OCI-LY3 (cell line): ENCODE data around the gene TESK2.
A peak's percentile ranks its signal among the peaks of the same experiment; 100 is the strongest.

ENCODE experiments used
- H2AFZ ChIP-seq: fragments of 200-600, 300-600 bp; shearing (Covaris generic); 2 replicates; pipeline ENCODE4 v1.6.0; 2014; ENCODE audit warnings: antibody characterized with exemption, low read depth, low read length
- H3K27ac ChIP-seq: fragments of 200-600, 300-600 bp; sonication (generic); 2 replicates; pipeline ENCODE4 v1.5.1; 2014; ENCODE audit warnings: mild to moderate bottlenecking, low read length, moderate library complexity, mixed read lengths
- H3K27me3 ChIP-seq: fragments of 200-600, 300-600 bp; sonication (generic); 2 replicates; pipeline ENCODE4 v1.6.1; 2014; ENCODE audit warnings: low read depth, low read length, mixed read lengths
- H3K36me3 ChIP-seq: fragments of 200-600, 300-600 bp; sonication (generic); replicated peaks from 2 replicates; pipeline ENCODE3; 2014; ENCODE audit warnings: low read depth, low read length, mixed read lengths
- H3K4me1 ChIP-seq: fragments of 300-600, 200-600 bp; sonication (generic); 2 replicates; pipeline ENCODE4 v1.6.1; 2014; ENCODE audit warnings: low read length, mixed read lengths
- H3K4me2 ChIP-seq: fragments of 200-600, 300-600 bp; sonication (generic); 2 replicates; pipeline ENCODE4 v1.6.1; 2014; ENCODE audit warnings: low read length, mixed read lengths
- H3K4me3 ChIP-seq: fragments of 300-600, 200-600 bp; sonication (generic); 2 replicates; pipeline ENCODE4 v1.5.1; 2014; ENCODE audit warnings: antibody characterized with exemption, mild to moderate bottlenecking, low read length, moderate library complexity
- H3K79me2 ChIP-seq: fragments of 300-600, 200-600 bp; shearing (Covaris generic); 2 replicates; pipeline ENCODE4 v1.6.1; 2014; ENCODE audit warnings: mild to moderate bottlenecking, low read length, mixed read lengths
- H3K9ac ChIP-seq: fragments of 300-600, 200-600 bp; shearing (Covaris generic); 2 replicates; pipeline ENCODE4 v1.6.0; 2014; ENCODE audit warnings: mild to moderate bottlenecking, low read length, moderate library complexity
- H3K9me3 ChIP-seq: fragments of 200-600, 300-600 bp; shearing (Covaris generic); 2 replicates; pipeline ENCODE4 v1.6.1; 2014; ENCODE audit warnings: low read length, mixed read lengths; ENCODE audit not compliant: insufficient read depth
- H4K20me1 ChIP-seq: fragments of 200-600, 300-600 bp; sonication (generic); 2 replicates; pipeline ENCODE4 v1.6.1; 2016; ENCODE audit warnings: low read length, mixed read lengths; ENCODE audit not compliant: insufficient read depth
- EZH2phosphoT487 ChIP-seq: fragments of 200-600 bp; shearing (Covaris generic); IDR thresholded peaks from 2 replicates; pipeline ENCODE4 v1.6.1; 2018; ENCODE audit warnings: antibody characterized with exemption, mixed run types, low read depth
- TF ChIP-seq, protein P1 (sequence below): fragments of 200-600, 300-600 bp; sonication (generic); IDR thresholded peaks from 2 replicates; pipeline ENCODE4 v1.5.1; 2014; ENCODE audit warnings: antibody characterized with exemption, low read length, low read depth

Gene TESK2

DNA sequence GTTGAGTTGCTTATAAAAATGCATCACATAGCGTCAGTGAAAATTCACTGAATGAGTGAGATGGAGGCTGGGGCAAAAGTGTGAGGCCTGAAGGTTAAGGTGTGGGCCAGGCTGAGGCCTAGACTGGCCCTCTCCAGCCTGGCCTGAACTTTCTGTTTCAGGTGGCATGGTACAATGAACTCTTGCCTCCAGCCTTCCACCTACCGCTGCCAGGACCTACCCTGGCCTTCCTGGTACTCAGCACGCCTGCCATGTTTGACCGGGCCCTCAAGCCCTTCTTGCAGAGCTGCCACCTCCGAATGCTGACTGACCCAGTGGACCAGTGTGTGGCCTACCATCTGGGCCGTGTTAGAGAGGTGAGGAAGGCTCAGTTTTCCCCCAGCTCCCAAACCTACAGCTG lies 16.2 kb upstream of the TESK2 start:
- Histone ChIP-seq H4K20me1 (no peaks in the 10 kb centered on the region), H3K9me3 (no peaks in the 10 kb centered on the region), H3K36me3 (peaks cover 15% of the 10 kb centered on the region), H3K4me3 (no peak overlapping the region), H3K4me1 (peaks cover 4% of the 10 kb centered on the region), H3K27ac (no peak overlapping the region), H3K9ac (no peak overlapping the region), H3K27me3 (no peaks in the 10 kb centered on the region), H2AFZ (no peak overlapping the region), H3K79me2 (no peaks in the 10 kb centered on the region), H3K4me2 (no peak overlapping the region)
- TF ChIP-seq, protein P1, sequence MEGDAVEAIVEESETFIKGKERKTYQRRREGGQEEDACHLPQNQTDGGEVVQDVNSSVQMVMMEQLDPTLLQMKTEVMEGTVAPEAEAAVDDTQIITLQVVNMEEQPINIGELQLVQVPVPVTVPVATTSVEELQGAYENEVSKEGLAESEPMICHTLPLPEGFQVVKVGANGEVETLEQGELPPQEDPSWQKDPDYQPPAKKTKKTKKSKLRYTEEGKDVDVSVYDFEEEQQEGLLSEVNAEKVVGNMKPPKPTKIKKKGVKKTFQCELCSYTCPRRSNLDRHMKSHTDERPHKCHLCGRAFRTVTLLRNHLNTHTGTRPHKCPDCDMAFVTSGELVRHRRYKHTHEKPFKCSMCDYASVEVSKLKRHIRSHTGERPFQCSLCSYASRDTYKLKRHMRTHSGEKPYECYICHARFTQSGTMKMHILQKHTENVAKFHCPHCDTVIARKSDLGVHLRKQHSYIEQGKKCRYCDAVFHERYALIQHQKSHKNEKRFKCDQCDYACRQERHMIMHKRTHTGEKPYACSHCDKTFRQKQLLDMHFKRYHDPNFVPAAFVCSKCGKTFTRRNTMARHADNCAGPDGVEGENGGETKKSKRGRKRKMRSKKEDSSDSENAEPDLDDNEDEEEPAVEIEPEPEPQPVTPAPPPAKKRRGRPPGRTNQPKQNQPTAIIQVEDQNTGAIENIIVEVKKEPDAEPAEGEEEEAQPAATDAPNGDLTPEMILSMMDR, result no peak
- TF ChIP-seq EZH2phosphoT487, result no peak

DNA sequence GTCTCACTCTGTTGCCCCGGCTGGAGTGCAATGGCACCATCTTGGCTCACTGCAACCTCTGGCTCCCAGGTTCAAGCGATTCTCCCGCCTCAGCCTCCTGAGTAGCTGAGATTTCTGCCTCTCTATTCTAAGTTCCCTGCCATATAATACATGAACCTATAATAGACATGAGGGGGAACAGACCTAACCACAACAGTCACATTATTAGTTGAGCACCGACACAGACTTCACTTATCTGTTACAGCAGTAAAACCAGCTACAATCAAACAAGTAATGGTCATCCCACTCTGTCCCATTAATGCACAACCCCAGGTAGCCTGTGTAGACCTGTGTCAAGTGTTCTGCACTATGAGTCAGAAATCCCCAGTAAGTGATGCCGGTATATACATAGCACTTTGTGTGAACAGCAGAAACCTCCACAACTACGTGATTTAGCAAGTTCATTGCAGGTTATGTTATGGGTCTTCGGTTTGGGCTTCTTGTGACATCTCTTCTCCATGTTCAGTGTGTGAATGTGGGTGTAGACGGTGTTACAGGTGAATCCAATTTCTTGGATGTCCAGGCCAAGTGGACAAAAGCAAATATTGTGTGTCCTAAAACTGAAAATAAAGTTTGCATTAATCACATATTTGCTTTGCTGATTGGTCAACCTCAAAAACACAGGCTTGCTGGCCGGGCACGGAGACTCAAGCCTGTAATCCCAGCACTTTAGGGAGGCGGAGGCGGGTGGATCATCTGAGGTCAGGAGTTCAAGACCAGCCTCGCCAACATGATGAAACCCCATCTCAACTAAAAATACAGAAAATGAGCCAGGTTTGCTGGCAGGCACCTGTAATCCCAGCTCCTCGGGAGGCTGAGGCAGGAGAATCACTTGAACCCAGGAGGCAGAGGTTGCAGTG lies 12.7 kb upstream of the TESK2 start:
- peaks cover 12% of the 10 kb centered on the region for H3K4me1 ChIP-seq
- H3K27me3 ChIP-seq, result no peaks in the 10 kb centered on the region

GRCh38 chr1:45501505-45501859 lies 10.5 kb upstream of the TESK2 start:
- H3K9ac ChIP-seq, result no peak overlapping the region
- no peaks in the 10 kb centered on the region for H4K20me1 ChIP-seq
- no peak overlapping the region for H3K4me2 ChIP-seq
- no peak overlapping the region for H2AFZ ChIP-seq
- H3K27me3 ChIP-seq, result no peaks in the 10 kb centered on the region
- H3K9me3 ChIP-seq, result no peaks in the 10 kb centered on the region
- no peak overlapping the region for H3K27ac ChIP-seq
- peaks cover 13% of the 10 kb centered on the region for H3K4me1 ChIP-seq
- H3K4me3 ChIP-seq, result no peak overlapping the region
- H3K79me2 ChIP-seq, result no peaks in the 10 kb centered on the region
- TF ChIP-seq, protein P1, result no peak
- TF ChIP-seq EZH2phosphoT487, result no peak
- H3K36me3 ChIP-seq, result no peaks in the 10 kb centered on the region

More for the DNA sequence above, 12.7 kb upstream of the TESK2 start:
- H3K79me2 ChIP-seq, result no peaks in the 10 kb centered on the region
- no peaks in the 10 kb centered on the region for H3K9me3 ChIP-seq
- H3K36me3 ChIP-seq, result no peaks in the 10 kb centered on the region
- no peak overlapping the region for H2AFZ ChIP-seq
- no peak overlapping the region for H3K4me2 ChIP-seq
- no peak overlapping the region for H3K4me3 ChIP-seq
- no peak overlapping the region for H3K9ac ChIP-seq
- no peaks in the 10 kb centered on the region for H4K20me1 ChIP-seq
- H3K27ac ChIP-seq, result no peak overlapping the region
- TF ChIP-seq EZH2phosphoT487, result no peak
- TF ChIP-seq, protein P1, result no peak

- Histone ChIP-seq H3K4me2 (peak overlapping the region; percentile 92), H3K4me1 (peaks cover 13% of the 10 kb centered on the region), H3K4me3 (peak overlapping the region; percentile 97), H2AFZ (peak overlapping the region; percentile 77), H3K79me2 (no peaks in the 10 kb centered on the region), H3K36me3 (no peaks in the 10 kb centered on the region), H4K20me1 (no peaks in the 10 kb centered on the region), H3K27me3 (no peaks in the 10 kb centered on the region), H3K9me3 (no peaks in the 10 kb centered on the region), H3K9ac (peak overlapping the region; percentile 94), H3K27ac (no peak overlapping the region)
- TF ChIP-seq, protein P1, result no peak
- TF ChIP-seq EZH2phosphoT487, result no peak
Measured at GRCh38 chr1:45499415-45499769, 8.4 kb upstream of the TESK2 start.
